ENCODE results near the gene ERO1A.

The ERO1A gene

GRCh38 chr14:52694761-52695480 is 437 bp downstream of the ERO1A start:
- DNase-seq, result peak in 1 of 2 experiments; percentile 29

GRCh38 chr14:52693532-52693931 is 1.8 kb downstream of the ERO1A start:
- no peak for DNase-seq

GRCh38 chr14:52693036-52693435 is 2.3 kb downstream of the ERO1A start:
- DNase-seq, result no peak

GRCh38 chr14:52692248-52692962 is 3.0 kb downstream of the ERO1A start:
- no peak for DNase-seq

- no peak for DNase-seq
These were observed 4.2 kb downstream of the ERO1A start for GRCh38 chr14:52690983-52691760.

GRCh38 chr14:52686176-52686575 is 9.2 kb downstream of the ERO1A start:
- DNase-seq, result no peak

GRCh38 chr14:52683985-52684520 is 11.3 kb downstream of the ERO1A start:
- no peak for DNase-seq

- DNase-seq, result no peak
These were observed 16.8 kb downstream of the ERO1A start for GRCh38 chr14:52678591-52678990.

- DNase-seq, result no peak
These were observed 31.5 kb downstream of the ERO1A start for GRCh38 chr14:52663850-52664249.

- DNase-seq, result no peak
These were observed 34.0 kb downstream of the ERO1A start for GRCh38 chr14:52661314-52661713.

- no peak for DNase-seq
These were observed 34.5 kb downstream of the ERO1A start for GRCh38 chr14:52660832-52661231.

- no peak for DNase-seq
These were observed 35.0 kb downstream of the ERO1A start for GRCh38 chr14:52660325-52660724.

GRCh38 chr14:52656905-52657304 is 38.5 kb downstream of the ERO1A start:
- no peak for DNase-seq

GRCh38 chr14:52650774-52651173 is 44.6 kb downstream of the ERO1A start:
- no peak for DNase-seq

- DNase-seq, result no peak
These were observed 45.8 kb downstream of the ERO1A start for GRCh38 chr14:52649511-52649910.

GRCh38 chr14:52641745-52642144 is 53.6 kb downstream of the ERO1A start:
- no peak for DNase-seq

- no peak for DNase-seq
These were observed 55.2 kb downstream of the ERO1A start for GRCh38 chr14:52640137-52640536.

- no peak for DNase-seq
These were observed 75.7 kb downstream of the ERO1A start for GRCh38 chr14:52619687-52620086.

- no peak for DNase-seq
These were observed 76.8 kb downstream of the ERO1A start for GRCh38 chr14:52618602-52619001.

- no peak for DNase-seq
These were observed 85.2 kb downstream of the ERO1A start for GRCh38 chr14:52610187-52610586.

- DNase-seq, result no peak
These were observed 85.8 kb downstream of the ERO1A start for GRCh38 chr14:52609445-52610044.

- peak in 1 of 2 experiments; percentile 20 for DNase-seq
These were observed 88.3 kb downstream of the ERO1A start for GRCh38 chr14:52607061-52607460.

GRCh38 chr14:52602131-52602530 is 93.2 kb downstream of the ERO1A start:
- DNase-seq, result no peak

All from NCI-H446 (cell line).